HG02571 (cell line): ENCODE results near the gene PLK5.
"Not testable (repeated sequence)": the region's sequence is repeated elsewhere in the genome, so short reads cannot be mapped to it uniquely, and the experiment has no call there.

Source experiments
- ATAC-seq: cut with Tn5 transposase; IDR thresholded peaks from one replicate; pipeline ENCODE4 v1.9.1; 2021; ENCODE audit warnings: mild to moderate bottlenecking, moderate library complexity; ENCODE audit not compliant: unreplicated experiment

The PLK5 gene, protein sequence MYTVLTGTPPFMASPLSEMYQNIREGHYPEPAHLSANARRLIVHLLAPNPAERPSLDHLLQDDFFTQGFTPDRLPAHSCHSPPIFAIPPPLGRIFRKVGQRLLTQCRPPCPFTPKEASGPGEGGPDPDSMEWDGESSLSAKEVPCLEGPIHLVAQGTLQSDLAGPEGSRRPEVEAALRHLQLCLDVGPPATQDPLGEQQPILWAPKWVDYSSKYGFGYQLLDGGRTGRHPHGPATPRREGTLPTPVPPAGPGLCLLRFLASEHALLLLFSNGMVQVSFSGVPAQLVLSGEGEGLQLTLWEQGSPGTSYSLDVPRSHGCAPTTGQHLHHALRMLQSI

DNA sequence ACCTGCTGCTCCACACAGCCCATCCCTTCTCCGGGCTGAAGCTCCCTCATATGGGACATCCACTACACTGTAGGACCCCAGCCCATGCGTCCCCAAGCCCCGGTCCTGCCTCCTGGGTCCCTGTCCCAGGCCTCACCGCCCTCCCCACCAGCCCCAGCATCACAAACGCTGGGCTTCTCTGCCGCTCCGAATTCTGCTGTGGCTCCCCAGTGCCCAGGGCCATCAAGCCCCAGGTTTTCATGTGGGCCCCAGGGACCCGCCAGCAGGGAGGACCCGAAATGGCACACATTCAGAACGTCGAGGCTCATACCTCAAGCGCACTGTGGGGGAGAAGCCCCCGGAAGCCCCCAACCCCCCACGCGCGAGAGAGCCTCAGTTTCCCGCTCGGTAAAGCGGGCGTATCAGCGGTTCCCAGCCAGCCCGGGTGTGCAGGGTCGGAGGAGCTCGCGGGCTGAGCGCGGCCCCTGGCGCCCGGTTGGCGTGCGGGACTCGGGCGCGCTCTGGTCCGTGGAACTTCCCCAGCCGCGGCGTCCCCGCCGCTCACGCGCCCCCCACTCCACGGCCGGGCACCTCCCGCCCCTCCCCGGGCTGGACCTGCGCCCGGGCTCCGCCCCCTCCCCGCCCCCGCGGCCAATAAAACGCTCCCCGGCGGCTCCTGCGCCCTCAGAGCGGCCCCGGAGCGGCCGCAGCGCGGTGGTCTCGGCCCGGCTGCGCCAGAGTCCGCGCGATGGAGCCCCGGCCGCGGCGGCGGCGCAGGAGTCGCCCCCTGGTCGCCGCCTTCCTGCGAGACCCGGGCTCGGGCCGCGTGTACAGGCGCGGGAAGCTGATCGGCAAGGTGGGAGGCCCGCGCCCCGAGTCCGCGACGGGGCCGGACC is at the start of gene PLK5:
Gene PLK5 (plus strand): TSS at position 666 of the 875 bp plus-strand sequence. CDS start 2,920 bp downstream, outside the sequence.
- ATAC-seq: no peak

DNA sequence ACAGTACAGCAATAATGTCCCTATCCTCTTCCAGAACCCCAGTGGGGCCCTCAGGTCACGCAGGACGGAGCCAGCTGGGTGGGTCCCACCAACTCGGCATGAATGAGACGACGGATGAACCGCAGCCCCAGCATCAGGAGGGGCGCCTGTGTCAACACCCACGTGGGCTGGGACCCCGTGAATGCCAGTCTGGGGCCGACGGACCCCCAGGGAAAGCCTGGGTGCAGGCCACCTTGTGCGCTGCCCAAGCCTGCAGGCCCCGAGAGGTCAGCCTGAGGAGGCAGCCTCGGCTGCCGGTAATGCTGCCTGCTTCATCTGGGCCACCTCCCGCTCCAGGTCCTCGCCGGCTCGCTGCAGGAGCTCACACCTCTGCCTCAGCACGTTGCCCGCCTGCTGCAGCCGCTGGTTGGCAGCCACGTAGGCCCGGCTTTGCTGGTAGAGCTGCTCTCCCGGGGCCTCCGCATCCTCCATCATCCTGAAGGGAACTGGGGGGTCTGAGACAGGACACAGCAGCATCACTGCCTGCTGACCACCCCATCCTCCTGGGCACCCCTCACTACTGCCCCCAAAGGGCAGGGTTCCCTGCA is 49.0 kb upstream of the PLK5 start:
- ATAC-seq: no peak

DNA sequence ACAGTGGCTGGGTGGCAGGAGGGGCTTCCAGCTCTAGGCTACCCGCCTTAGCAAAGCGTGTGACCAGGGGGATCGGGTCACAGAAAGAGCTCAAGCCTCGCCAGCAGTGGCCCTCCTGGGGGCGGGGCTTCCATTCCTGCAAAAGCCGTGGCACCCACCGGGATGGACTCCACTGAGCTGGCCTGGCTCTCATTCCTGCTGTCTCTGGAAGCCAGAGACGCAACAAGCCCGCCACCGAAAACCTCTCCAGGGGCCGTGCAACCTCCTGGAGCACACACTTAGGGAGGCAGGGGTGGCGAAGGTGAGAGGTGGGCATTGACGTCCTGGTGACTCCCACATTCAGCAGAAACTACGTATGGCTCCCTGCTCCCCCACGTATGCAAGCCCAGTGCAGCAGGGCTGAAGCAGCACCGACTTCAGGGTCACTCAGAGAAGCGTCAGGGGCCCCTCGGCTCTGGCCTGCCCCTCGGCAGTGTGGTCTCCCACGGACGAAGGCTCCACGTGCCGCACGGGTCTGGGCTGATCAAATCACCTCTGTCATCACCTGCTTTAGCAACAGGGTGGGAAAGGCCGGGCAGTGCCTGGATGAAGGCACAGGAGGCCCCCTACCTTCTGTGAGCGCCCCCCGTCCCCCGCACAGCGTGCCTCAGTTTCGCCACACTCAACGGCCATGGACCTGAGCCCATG is 48.0 kb upstream of the PLK5 start:
- ATAC-seq: no peak

GRCh38 chr19:1477056-1477455 is 46.8 kb upstream of the PLK5 start:
- not testable (repeated sequence) for ATAC-seq

DNA sequence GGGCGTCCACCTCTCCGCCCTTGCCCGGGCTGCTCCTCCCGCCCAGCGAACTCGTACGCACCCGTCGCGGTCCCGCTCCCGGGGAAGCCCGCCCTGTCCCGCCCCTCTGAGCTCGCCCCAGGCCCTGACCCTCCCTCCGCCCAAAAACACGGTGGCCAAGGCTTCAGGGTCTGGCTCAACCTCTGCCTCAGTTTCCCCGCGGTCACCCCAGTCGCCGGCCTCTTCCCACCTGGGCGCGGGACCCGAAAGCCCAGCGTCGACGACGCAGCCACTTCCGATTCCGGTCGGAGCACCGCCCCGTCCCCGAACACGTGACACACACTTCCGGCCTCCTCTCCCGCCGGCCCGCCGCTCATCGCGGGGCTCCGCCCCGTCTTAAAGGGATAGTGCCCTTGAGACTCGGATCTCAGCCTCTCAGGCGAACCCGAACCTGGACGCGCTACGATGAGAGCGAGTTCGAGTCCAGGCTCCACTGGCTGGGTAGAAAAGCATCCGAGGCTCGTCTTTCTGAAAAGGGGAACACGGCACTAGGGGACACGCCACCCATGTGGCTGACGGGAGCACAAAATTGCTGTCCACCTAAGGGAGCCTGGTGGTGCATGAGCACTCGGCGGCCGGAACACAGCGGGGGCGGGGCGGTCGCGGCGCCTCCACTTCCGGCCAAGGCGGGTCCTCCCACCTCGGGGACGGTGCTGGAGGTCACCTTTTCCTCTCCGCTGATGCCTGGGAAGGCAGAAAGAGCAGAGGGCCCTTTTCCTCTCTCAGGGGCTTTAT is 44.8 kb upstream of the PLK5 start, which contains the start of gene C19orf25:
Gene C19orf25 (minus strand): TSS at position 282 of the 774 bp plus-strand sequence. CDS start 312 bp downstream, outside the sequence.
- peak; percentile 71 for ATAC-seq

GRCh38 chr19:1481224-1481892 is 42.5 kb upstream of the PLK5 start:
- ATAC-seq: no peak

- no peak for ATAC-seq
Observed at GRCh38 chr19:1481893-1482360, 42.0 kb upstream of the PLK5 start.

- ATAC-seq: no peak
Observed at GRCh38 chr19:1482361-1483130, 41.3 kb upstream of the PLK5 start.

DNA sequence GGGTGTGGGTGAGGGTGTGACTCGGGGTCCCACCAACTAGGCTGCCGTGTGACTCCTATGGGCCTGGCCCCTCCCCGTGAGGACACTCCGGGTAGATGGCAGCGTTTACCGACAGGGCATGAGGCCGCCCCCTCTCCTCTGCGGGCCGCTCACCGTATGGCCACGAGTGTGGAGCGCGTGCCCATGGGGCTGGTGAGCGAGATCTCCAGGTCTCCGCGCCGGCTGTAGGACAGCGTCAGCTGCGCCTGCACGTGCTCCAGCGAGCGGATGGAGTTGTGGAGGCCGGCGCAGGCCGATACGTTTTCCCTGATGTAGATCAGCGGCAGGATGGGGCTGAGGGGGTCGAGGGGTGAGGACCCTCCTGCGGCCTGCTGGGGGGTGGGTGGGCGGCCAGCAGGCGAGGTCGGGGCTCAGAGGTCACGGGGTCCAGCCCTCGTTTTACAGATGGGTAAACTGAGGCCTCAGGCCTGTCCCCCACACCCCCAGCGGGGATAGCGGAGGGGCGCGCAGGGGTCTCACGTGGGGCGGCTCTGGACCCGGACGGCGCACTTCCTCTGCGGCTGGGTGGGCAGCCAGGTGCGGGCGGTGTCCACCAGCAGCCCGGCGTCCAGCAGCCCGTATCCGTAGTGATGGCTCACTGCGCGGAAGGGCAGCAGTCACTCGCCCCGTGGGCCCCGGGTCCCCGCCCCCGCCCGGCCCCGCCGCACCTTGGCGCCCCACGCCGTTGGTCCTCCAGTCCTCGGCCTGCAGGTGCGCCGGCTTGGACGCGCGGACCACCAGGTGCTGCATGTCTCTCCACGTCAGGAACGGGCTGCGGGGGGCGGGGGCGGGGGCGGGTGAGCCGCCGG is 40.5 kb upstream of the PLK5 start:
- ATAC-seq: no peak

GRCh38 chr19:1483979-1484428 is 39.9 kb upstream of the PLK5 start:
- ATAC-seq: no peak

DNA sequence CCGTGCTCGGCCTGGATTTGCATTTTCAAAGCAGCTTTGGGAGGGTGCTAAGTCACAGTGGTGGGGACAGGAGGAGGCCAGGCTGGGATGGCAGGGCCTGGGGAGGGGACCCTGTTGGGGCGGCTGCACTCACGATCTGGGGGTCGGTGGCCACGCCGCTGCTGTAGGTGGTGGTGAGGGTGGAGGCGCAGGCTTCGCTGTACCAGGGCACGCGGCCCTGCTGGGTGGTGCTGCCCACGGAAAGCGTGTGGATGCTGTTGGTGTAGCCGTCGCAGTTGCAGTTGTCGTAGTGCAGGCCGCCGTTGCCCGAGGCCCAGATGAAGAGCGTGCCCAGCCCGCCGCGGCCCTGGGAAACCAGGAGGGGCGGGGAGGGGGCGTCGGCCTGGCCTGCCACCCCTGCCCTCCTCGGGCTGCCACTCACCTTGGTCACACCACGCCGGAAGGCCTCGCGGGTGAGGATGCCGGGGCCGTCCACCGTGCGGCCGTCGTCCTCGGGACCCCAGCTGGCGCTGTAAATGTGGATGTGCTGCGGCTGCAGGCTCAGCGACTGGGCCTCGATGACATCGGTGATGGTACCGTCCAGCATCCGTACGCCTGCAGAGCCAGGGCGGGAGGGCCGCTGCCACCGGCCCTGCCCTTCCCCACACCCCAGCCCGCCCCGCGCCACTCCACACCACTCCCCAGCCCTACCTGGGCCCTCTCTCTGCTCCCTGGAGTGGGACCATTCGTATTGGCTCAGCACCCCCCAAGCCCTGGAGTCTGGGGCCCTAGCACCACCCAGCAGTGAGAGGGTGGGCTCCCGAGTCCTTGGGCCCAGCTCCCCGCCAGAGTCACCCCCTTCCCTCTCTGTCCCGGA is 36.9 kb upstream of the PLK5 start:
- no peak for ATAC-seq

- ATAC-seq: no peak
Observed at GRCh38 chr19:1487576-1488281, 36.1 kb upstream of the PLK5 start.

DNA sequence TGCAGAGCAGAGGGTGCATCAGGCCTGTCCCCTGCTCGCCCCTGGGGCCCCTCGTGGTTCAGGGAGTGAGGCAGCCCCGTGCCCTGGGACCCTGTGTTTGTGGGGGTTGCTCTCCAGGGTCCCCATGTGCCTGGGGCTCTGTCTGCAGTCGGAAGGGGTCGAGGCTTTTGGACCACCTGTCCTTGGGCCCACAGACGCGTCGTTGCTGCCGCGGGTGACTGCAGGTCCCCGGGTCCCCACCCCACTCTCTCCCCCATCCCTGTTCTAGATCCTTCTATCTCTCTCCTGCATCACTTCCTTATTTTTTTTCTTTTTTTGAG is 35.6 kb upstream of the PLK5 start:
- no peak for ATAC-seq

DNA sequence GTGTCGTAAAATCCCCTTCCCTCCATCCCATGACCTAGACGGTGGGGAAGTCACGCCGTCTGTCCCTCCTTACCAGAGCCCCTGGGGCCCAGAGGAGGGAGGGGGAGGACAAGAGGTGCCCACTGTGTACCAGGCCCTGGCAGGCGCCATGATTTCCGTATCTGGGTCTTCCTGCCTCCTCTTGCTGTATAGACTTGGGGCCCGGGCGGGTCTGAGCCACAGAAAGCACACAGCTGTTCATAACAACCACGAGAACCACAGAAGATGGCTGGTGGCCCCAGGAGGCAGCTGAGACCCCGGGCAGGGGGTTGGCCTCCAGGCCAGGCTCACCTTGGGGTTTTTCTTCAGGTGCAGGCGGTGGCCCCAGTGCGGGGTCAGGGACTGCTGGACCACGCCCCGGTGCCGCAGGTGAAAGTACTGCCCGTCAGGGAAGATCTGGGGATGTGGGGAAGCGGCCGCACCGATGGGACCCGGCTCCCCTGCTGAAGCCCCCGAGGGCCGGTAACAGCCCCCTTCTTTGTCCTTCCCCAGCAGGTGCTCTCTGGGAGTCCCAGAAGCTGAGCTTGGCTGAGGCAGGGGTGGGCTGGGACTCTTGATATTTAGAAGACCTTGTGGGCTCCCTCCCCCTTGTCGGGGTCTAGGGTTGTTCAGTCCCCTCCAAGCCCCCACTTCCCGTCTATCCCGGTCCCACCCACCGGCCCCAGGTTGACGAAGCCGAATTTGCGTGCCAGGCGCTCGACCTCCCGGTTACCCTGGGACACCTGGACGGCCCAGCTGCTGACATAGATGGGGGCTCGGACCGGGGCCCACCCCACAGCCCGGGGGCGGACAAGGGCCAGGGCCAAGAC is 34.2 kb upstream of the PLK5 start:
- ATAC-seq: no peak

- peak; percentile 78 for ATAC-seq
Observed at GRCh38 chr19:1490311-1491113, 33.4 kb upstream of the PLK5 start, which contains the start of gene PCSK4. Gene PCSK4 (minus strand): TSS chr19:1490350. CDS start chr19:1490346, 4 bp downstream.
